IMR-90 (cell line): Measurements from ENCODE around the gene RNF217.

Experiments used
- BHLHE40 ChIP-seq: fragments of 150-350 bp; IDR thresholded peaks from 2 replicates; pipeline ENCODE4 v1.6.1; 2016; ENCODE audit warnings: mild to moderate bottlenecking, low read depth, low read length
- CEBPB ChIP-seq: IDR thresholded peaks from 2 replicates; pipeline ENCODE4 v1.6.1; 2012; ENCODE audit warnings: low read depth, low read length, improper control_type of control experiment
- CHD1 ChIP-seq: IDR thresholded peaks from 2 replicates; pipeline ENCODE4 v1.6.1; 2012; ENCODE audit warnings: low read depth, low read length, improper control_type of control experiment
- FOS ChIP-seq: fragments of 150-350 bp; IDR thresholded peaks from 2 replicates; pipeline ENCODE4 v1.6.1; 2016; ENCODE audit warnings: low read depth, low read length
- MAFK ChIP-seq: IDR thresholded peaks from 2 replicates; pipeline ENCODE4 v1.6.1; 2012; ENCODE audit warnings: low read depth, low read length, improper control_type of control experiment
- MAZ ChIP-seq: IDR thresholded peaks from 2 replicates; pipeline ENCODE4 v1.6.1; 2012; ENCODE audit warnings: low read depth, mild to moderate bottlenecking, low read length, improper control_type of control experiment, moderate library complexity, borderline replicate concordance
- MXI1 ChIP-seq: IDR thresholded peaks from 2 replicates; pipeline ENCODE4 v1.6.1; 2012; ENCODE audit warnings: low read depth, mild to moderate bottlenecking, low read length, moderate library complexity, borderline replicate concordance
- POLR2A ChIP-seq: IDR thresholded peaks from 2 replicates; pipeline ENCODE4 v1.6.1; 2012; ENCODE audit warnings: mild to moderate bottlenecking, low read depth, low read length
- RAD21 ChIP-seq: IDR thresholded peaks from 2 replicates; pipeline ENCODE4 v1.6.1; 2012; ENCODE audit warnings: low read length, improper control_type of control experiment
- RFX5 ChIP-seq: IDR thresholded peaks from 2 replicates; pipeline ENCODE4 v1.8.0; 2012; ENCODE audit warnings: low read depth, mild to moderate bottlenecking, low read length, moderate library complexity
- SMC3 ChIP-seq: fragments of 150-350 bp; IDR thresholded peaks from 2 replicates; pipeline ENCODE4 v1.6.1; 2016; ENCODE audit warnings: low read depth, mild to moderate bottlenecking, antibody characterized with exemption, low read length, moderate library complexity
- TF ChIP-seq, protein P1 (sequence below): conservative IDR thresholded peaks from 2 replicates; pipeline ENCODE4 v1.5.1; 2012; ENCODE audit warnings: mild to moderate bottlenecking, low read depth, low read length, improper control_type of control experiment
- TF ChIP-seq, protein P2 (sequence below): fragments of 150-350 bp; IDR thresholded peaks from 2 replicates; pipeline ENCODE4 v1.6.1; 2016; ENCODE audit warnings: low read depth, mild to moderate bottlenecking, low read length, moderate library complexity, borderline replicate concordance
- TF ChIP-seq, protein P3 (sequence below): fragments of 150-350 bp; IDR thresholded peaks from 2 replicates; pipeline ENCODE4 v1.6.1; 2017; ENCODE audit warnings: mild to moderate bottlenecking, antibody characterized with exemption, low read length, low read depth

DNA sequence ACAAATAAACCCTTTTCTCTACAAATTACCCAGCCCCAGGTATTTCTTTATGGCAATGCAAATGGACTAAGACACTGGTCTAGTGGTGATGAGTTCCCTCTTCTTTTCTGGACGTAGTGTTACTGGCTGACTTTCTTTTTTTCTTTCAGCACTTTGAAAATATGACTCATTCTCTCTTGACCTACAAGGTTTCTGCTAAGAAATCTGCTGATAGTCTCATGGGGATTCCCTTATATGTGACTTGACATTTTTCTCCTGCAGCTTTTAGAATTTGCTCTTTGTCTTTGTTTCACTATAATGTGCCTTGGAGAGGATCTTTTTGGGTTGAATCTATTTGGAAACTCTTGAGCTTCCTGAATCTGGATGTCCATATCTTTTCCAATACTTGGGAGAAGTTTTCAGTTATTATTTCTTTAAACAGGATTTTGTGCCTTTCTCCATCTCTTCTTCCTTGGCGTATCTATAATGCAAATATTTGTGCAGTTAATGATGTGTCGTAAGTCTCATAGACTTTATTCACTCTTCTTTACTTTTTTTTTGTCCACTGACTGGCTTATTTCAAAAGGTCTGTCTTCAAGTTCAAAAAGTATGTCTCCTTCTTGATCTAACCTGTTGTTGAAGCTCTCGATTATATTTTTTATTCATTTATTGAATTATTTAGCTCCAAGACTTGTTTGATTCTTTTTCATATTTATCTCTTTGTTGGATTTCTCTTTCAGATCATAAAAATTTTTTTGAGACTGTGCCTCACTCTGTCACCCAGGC, 149.2 kb downstream of the RNF217 start:
- TF ChIP-seq, protein P1, sequence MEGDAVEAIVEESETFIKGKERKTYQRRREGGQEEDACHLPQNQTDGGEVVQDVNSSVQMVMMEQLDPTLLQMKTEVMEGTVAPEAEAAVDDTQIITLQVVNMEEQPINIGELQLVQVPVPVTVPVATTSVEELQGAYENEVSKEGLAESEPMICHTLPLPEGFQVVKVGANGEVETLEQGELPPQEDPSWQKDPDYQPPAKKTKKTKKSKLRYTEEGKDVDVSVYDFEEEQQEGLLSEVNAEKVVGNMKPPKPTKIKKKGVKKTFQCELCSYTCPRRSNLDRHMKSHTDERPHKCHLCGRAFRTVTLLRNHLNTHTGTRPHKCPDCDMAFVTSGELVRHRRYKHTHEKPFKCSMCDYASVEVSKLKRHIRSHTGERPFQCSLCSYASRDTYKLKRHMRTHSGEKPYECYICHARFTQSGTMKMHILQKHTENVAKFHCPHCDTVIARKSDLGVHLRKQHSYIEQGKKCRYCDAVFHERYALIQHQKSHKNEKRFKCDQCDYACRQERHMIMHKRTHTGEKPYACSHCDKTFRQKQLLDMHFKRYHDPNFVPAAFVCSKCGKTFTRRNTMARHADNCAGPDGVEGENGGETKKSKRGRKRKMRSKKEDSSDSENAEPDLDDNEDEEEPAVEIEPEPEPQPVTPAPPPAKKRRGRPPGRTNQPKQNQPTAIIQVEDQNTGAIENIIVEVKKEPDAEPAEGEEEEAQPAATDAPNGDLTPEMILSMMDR: no peak
- TF ChIP-seq POLR2A: no peak
- TF ChIP-seq RFX5: no peak
- no peak for TF ChIP-seq MAFK
- no peak for TF ChIP-seq CHD1
- TF ChIP-seq FOS: no peak; the same call in 1 of the 2 replicates
- no peak for TF ChIP-seq CEBPB
- no peak for TF ChIP-seq MXI1
- no peak for TF ChIP-seq SMC3
- no peak for TF ChIP-seq RAD21
- TF ChIP-seq, protein P2, sequence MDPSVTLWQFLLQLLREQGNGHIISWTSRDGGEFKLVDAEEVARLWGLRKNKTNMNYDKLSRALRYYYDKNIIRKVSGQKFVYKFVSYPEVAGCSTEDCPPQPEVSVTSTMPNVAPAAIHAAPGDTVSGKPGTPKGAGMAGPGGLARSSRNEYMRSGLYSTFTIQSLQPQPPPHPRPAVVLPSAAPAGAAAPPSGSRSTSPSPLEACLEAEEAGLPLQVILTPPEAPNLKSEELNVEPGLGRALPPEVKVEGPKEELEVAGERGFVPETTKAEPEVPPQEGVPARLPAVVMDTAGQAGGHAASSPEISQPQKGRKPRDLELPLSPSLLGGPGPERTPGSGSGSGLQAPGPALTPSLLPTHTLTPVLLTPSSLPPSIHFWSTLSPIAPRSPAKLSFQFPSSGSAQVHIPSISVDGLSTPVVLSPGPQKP: no peak
- TF ChIP-seq, protein P3, sequence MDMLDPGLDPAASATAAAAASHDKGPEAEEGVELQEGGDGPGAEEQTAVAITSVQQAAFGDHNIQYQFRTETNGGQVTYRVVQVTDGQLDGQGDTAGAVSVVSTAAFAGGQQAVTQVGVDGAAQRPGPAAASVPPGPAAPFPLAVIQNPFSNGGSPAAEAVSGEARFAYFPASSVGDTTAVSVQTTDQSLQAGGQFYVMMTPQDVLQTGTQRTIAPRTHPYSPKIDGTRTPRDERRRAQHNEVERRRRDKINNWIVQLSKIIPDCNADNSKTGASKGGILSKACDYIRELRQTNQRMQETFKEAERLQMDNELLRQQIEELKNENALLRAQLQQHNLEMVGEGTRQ: no peak
- TF ChIP-seq MAZ: no peak
- TF ChIP-seq BHLHE40: no peak
